WTC11 (cell line): ENCODE data around the gene PHLPP1. TPM values are rescaled to one million over a fixed set of nuclear protein-coding genes. Genes with fewer than 3 reads are reported as not detected.

Experiments
- ATAC-seq: fragments of 200-7000 bp; cut with Tn5 transposase; 2 replicates; pipeline ENCODE4 v1.10.0; 2021; ENCODE audit warnings: mild to moderate bottlenecking, moderate library complexity
- CTCF ChIA-PET: fragments of 300-600 bp; sonication (Branson Sonifier 250); formaldehyde crosslinking; loops from one replicate; lab custom pipeline; 2021; ENCODE audit warnings: antibody characterized with exemption; lab: Charles Lee
- POLR2A ChIA-PET: fragments of 350-600 bp; sonication (Branson Sonifier 250); formaldehyde crosslinking; loops from one replicate; lab custom pipeline; 2021; ENCODE audit warnings: antibody characterized with exemption; lab: Charles Lee
- DNase-seq: peaks from one replicate; pipeline ENCODE4 v3.0.0; 2021; ENCODE audit warnings: low spot score
- H3K27ac Mint-ChIP-seq: 2 replicates; pipeline ENCODE4 v1.8.0; 2021; ENCODE audit warnings: mixed read lengths
- H3K27me3 Mint-ChIP-seq: 2 replicates; pipeline ENCODE4 v1.8.0; 2021; ENCODE audit warnings: low read depth, mild to moderate bottlenecking, moderate library complexity, mixed read lengths
- H3K36me3 Mint-ChIP-seq: 2 replicates; pipeline ENCODE4 v1.8.0; 2021; ENCODE audit warnings: mixed read lengths
- H3K4me1 Mint-ChIP-seq: 2 replicates; pipeline ENCODE4 v1.8.0; 2022; ENCODE audit warnings: mixed read lengths
- H3K4me3 Mint-ChIP-seq: 2 replicates; pipeline ENCODE4 v1.8.0; 2021; ENCODE audit warnings: mild to moderate bottlenecking, moderate library complexity, mixed read lengths
- H3K9me3 Mint-ChIP-seq: 2 replicates; pipeline ENCODE4 v1.8.0; 2021; ENCODE audit warnings: mixed read lengths
- GABPB1 ChIP-seq: sonication (generic); formaldehyde crosslinking; IDR thresholded peaks from 2 replicates; pipeline ENCODE4 v1.8.1; 2023; ENCODE audit warnings: mild to moderate bottlenecking, missing genetic modification reagents
- GTF2I ChIP-seq: fragments of 250-450 bp; sonication (Bioruptor Pico); conservative IDR thresholded peaks from 2 replicates; pipeline ENCODE4 v1.4.0; 2021; ENCODE audit warnings: mild to moderate bottlenecking
- NFATC4 ChIP-seq: fragments of 250-450 bp; sonication (Bioruptor Pico); IDR thresholded peaks from 2 replicates; pipeline ENCODE4 v1.9.0; 2021; ENCODE audit warnings: mild to moderate bottlenecking
- NFYB ChIP-seq: sonication (generic); formaldehyde crosslinking; conservative IDR thresholded peaks from 2 replicates; pipeline ENCODE4 v1.8.0; 2022; ENCODE audit warnings: low read depth, missing genetic modification reagents
- PRRX2 ChIP-seq: fragments of 250-450 bp; sonication (Bioruptor Pico); IDR thresholded peaks from 2 replicates; pipeline ENCODE4 v1.8.0; 2021; ENCODE audit warnings: mild to moderate bottlenecking
- STAT6 ChIP-seq: sonication (generic); formaldehyde crosslinking; conservative IDR thresholded peaks from 2 replicates; pipeline ENCODE4 v1.8.1; 2023; ENCODE audit warnings: mild to moderate bottlenecking, low read depth, missing genetic modification reagents, moderate library complexity
- ZMAT4 ChIP-seq: fragments of 250-450 bp; sonication (Bioruptor Pico); IDR thresholded peaks from 2 replicates; pipeline ENCODE4 v1.9.0; 2021; ENCODE audit warnings: mild to moderate bottlenecking
- ZNF219 ChIP-seq: sonication (generic); formaldehyde crosslinking; IDR thresholded peaks from 2 replicates; pipeline ENCODE4 v1.8.0; 2023; ENCODE audit warnings: missing genetic modification reagents, mild to moderate bottlenecking, borderline replicate concordance
- ZNF425 ChIP-seq: fragments of 250-450 bp; sonication (Bioruptor Pico); conservative IDR thresholded peaks from 2 replicates; pipeline ENCODE4 v1.9.0; 2021; ENCODE audit warnings: mild to moderate bottlenecking
- total RNA-seq: library from RNA; stranded (reverse); gene quantifications from 3 replicates; pipeline ENCODE4 v1.2.3, GENCODE V29; 2021
- TF ChIP-seq, protein P1 (sequence below): sonication (generic); formaldehyde crosslinking; IDR thresholded peaks from 2 replicates; pipeline ENCODE4 v1.8.0; 2022; ENCODE audit warnings: missing genetic modification reagents
- TF ChIP-seq, protein P2 (sequence below): sonication (generic); formaldehyde crosslinking; IDR thresholded peaks from 2 replicates; pipeline ENCODE4 v1.8.1; 2023; ENCODE audit warnings: mild to moderate bottlenecking, missing genetic modification reagents
- TF ChIP-seq, protein P3 (sequence below): sonication (generic); formaldehyde crosslinking; IDR thresholded peaks from 2 replicates; pipeline ENCODE4 v1.8.0; 2022; ENCODE audit warnings: mild to moderate bottlenecking, missing genetic modification reagents
- TF ChIP-seq, protein P4 (sequence below): fragments of 250-450 bp; sonication (Bioruptor Pico); IDR thresholded peaks from 2 replicates; pipeline ENCODE4 v1.9.0; 2021; ENCODE audit warnings: mild to moderate bottlenecking
- TF ChIP-seq, protein P5 (sequence below): sonication (generic); formaldehyde crosslinking; IDR thresholded peaks from 2 replicates; pipeline ENCODE4 v1.8.1; 2022; ENCODE audit warnings: low read depth, mild to moderate bottlenecking, moderate library complexity, missing genetic modification reagents, borderline replicate concordance

Gene PHLPP1
- total RNA-seq, 1 experiment from 2014 or later, result 52.0 TPM

- TF ChIP-seq, protein P1, sequence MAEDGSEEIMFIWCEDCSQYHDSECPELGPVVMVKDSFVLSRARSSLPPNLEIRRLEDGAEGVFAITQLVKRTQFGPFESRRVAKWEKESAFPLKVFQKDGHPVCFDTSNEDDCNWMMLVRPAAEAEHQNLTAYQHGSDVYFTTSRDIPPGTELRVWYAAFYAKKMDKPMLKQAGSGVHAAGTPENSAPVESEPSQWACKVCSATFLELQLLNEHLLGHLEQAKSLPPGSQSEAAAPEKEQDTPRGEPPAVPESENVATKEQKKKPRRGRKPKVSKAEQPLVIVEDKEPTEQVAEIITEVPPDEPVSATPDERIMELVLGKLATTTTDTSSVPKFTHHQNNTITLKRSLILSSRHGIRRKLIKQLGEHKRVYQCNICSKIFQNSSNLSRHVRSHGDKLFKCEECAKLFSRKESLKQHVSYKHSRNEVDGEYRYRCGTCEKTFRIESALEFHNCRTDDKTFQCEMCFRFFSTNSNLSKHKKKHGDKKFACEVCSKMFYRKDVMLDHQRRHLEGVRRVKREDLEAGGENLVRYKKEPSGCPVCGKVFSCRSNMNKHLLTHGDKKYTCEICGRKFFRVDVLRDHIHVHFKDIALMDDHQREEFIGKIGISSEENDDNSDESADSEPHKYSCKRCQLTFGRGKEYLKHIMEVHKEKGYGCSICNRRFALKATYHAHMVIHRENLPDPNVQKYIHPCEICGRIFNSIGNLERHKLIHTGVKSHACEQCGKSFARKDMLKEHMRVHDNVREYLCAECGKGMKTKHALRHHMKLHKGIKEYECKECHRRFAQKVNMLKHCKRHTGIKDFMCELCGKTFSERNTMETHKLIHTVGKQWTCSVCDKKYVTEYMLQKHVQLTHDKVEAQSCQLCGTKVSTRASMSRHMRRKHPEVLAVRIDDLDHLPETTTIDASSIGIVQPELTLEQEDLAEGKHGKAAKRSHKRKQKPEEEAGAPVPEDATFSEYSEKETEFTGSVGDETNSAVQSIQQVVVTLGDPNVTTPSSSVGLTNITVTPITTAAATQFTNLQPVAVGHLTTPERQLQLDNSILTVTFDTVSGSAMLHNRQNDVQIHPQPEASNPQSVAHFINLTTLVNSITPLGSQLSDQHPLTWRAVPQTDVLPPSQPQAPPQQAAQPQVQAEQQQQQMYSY (CRISPR knock-in tag), result no peak
- TF ChIP-seq STAT6 (CRISPR knock-in tag) (no peak), GTF2I (CRISPR knock-in tag) (no peak)
- TF ChIP-seq, protein P2, sequence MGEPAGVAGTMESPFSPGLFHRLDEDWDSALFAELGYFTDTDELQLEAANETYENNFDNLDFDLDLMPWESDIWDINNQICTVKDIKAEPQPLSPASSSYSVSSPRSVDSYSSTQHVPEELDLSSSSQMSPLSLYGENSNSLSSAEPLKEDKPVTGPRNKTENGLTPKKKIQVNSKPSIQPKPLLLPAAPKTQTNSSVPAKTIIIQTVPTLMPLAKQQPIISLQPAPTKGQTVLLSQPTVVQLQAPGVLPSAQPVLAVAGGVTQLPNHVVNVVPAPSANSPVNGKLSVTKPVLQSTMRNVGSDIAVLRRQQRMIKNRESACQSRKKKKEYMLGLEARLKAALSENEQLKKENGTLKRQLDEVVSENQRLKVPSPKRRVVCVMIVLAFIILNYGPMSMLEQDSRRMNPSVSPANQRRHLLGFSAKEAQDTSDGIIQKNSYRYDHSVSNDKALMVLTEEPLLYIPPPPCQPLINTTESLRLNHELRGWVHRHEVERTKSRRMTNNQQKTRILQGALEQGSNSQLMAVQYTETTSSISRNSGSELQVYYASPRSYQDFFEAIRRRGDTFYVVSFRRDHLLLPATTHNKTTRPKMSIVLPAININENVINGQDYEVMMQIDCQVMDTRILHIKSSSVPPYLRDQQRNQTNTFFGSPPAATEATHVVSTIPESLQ (CRISPR knock-in tag), result no peak
Measured at GRCh38 chr18:62937065-62937464, 221.7 kb downstream of the PHLPP1 start (continued).

DNA sequence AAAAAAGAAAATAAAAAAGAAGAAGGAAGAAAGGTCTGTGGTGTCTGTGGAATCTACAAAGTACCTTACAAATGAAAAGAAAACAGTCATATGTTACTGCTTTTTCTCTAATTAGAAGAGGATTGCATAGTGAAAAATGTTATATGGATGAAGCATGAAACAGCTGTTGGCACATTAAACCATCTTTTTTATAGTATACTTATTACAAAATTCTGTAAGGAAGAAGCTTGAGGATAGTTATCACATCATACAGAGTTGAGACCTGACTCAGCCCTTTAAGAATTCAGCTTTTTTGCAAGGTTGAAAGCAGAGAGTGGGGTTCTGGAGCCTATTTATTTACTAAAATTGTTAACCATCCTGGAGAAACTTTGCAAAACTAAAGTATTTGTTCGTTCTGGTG is 222.7 kb downstream of the PHLPP1 start:
- ATAC-seq, result no peak
- H3K36me3 Mint-ChIP-seq, result peaks cover 37% of the 10 kb centered on the region
- H3K4me1 Mint-ChIP-seq, result no peaks in the 10 kb centered on the region
- no peak overlapping the region for H3K4me3 Mint-ChIP-seq
- ChIA-PET CTCF (interaction anchor here (1.2 to 1.3 kb wide), 2 partner anchors 79 to 223 kb away, joined by 3 to 4 read pairs; partner anchors contain the start of gene PHLPP1), POLR2A (no interaction called here)
- no peak for TF ChIP-seq NFATC4 (CRISPR knock-in tag)
- TF ChIP-seq, protein P3, sequence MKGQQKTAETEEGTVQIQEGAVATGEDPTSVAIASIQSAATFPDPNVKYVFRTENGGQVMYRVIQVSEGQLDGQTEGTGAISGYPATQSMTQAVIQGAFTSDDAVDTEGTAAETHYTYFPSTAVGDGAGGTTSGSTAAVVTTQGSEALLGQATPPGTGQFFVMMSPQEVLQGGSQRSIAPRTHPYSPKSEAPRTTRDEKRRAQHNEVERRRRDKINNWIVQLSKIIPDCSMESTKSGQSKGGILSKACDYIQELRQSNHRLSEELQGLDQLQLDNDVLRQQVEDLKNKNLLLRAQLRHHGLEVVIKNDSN (CRISPR knock-in tag), result no peak
- no peak overlapping the region for H3K27ac Mint-ChIP-seq
- H3K27me3 Mint-ChIP-seq, result no peaks in the 10 kb centered on the region
- H3K9me3 Mint-ChIP-seq, result peaks cover 13% of the 10 kb centered on the region
- DNase-seq, result no peak

GRCh38 chr18:62938487-62938886 is 223.1 kb downstream of the PHLPP1 start:
- DNase-seq, result no peak
- CTCF ChIA-PET, result interaction anchor here (0.7 to 1.3 kb wide), 3 partner anchors 78 to 224 kb away, joined by 3 to 4 read pairs (median 3); partner anchors contain the start of gene PHLPP1
- Mint-ChIP-seq H3K27ac (peak overlapping the region; percentile 41; the same call in 1 of the 2 replicates), H3K27me3 (no peaks in the 10 kb centered on the region), H3K4me3 (no peak overlapping the region), H3K36me3 (peaks cover 37% of the 10 kb centered on the region), H3K4me1 (no peaks in the 10 kb centered on the region), H3K9me3 (peaks cover 8% of the 10 kb centered on the region)
- no peak for ATAC-seq
- POLR2A ChIA-PET, result no interaction called here
- TF ChIP-seq GABPB1 (CRISPR knock-in tag), result no peak
- no peak for TF ChIP-seq NFYB (CRISPR knock-in tag)
- TF ChIP-seq, protein P4, sequence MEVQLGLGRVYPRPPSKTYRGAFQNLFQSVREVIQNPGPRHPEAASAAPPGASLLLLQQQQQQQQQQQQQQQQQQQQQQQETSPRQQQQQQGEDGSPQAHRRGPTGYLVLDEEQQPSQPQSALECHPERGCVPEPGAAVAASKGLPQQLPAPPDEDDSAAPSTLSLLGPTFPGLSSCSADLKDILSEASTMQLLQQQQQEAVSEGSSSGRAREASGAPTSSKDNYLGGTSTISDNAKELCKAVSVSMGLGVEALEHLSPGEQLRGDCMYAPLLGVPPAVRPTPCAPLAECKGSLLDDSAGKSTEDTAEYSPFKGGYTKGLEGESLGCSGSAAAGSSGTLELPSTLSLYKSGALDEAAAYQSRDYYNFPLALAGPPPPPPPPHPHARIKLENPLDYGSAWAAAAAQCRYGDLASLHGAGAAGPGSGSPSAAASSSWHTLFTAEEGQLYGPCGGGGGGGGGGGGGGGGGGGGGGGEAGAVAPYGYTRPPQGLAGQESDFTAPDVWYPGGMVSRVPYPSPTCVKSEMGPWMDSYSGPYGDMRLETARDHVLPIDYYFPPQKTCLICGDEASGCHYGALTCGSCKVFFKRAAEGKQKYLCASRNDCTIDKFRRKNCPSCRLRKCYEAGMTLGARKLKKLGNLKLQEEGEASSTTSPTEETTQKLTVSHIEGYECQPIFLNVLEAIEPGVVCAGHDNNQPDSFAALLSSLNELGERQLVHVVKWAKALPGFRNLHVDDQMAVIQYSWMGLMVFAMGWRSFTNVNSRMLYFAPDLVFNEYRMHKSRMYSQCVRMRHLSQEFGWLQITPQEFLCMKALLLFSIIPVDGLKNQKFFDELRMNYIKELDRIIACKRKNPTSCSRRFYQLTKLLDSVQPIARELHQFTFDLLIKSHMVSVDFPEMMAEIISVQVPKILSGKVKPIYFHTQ, result no peak
- no peak for TF ChIP-seq ZNF425 (CRISPR knock-in tag)
- TF ChIP-seq ZMAT4 (CRISPR knock-in tag), result no peak
- TF ChIP-seq, protein P5, sequence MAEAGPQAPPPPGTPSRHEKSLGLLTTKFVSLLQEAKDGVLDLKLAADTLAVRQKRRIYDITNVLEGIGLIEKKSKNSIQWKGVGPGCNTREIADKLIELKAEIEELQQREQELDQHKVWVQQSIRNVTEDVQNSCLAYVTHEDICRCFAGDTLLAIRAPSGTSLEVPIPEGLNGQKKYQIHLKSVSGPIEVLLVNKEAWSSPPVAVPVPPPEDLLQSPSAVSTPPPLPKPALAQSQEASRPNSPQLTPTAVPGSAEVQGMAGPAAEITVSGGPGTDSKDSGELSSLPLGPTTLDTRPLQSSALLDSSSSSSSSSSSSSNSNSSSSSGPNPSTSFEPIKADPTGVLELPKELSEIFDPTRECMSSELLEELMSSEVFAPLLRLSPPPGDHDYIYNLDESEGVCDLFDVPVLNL, result no peak
- no peak for TF ChIP-seq ZNF219 (CRISPR knock-in tag)
- TF ChIP-seq PRRX2 (CRISPR knock-in tag), result no peak
